Endothelial cell (in vitro differentiated cells): ENCODE results near the gene FZD4. TPM values are rescaled to one million over a fixed set of nuclear protein-coding genes. Genes with fewer than 3 reads are reported as not detected.

ENCODE experiments used
- DNase-seq: peaks from one replicate; pipeline ENCODE4 v3.0.0; 2021; ENCODE audit warnings: low spot score
- H3K27ac Mint-ChIP-seq: one replicate; pipeline ENCODE4 v1.8.0; 2021; ENCODE audit warnings: mixed read lengths, inconsistent platforms; ENCODE audit not compliant: unreplicated experiment
- H3K27me3 Mint-ChIP-seq: one replicate; pipeline ENCODE4 v1.8.0; 2021; ENCODE audit warnings: mild to moderate bottlenecking, moderate library complexity, mixed read lengths, inconsistent platforms; ENCODE audit not compliant: unreplicated experiment
- H3K36me3 Mint-ChIP-seq: one replicate; pipeline ENCODE4 v1.8.0; 2021; ENCODE audit warnings: mild to moderate bottlenecking, low read depth, mixed read lengths, inconsistent platforms; ENCODE audit not compliant: unreplicated experiment
- H3K4me1 Mint-ChIP-seq: one replicate; pipeline ENCODE4 v1.8.0; 2021; ENCODE audit warnings: mild to moderate bottlenecking, mixed read lengths, inconsistent platforms; ENCODE audit not compliant: unreplicated experiment
- H3K4me3 Mint-ChIP-seq: one replicate; pipeline ENCODE4 v1.8.0; 2021; ENCODE audit warnings: mild to moderate bottlenecking, mixed read lengths, inconsistent platforms; ENCODE audit not compliant: unreplicated experiment
- H3K9me3 Mint-ChIP-seq: one replicate; pipeline ENCODE4 v1.8.0; 2021; ENCODE audit warnings: mixed read lengths, inconsistent platforms; ENCODE audit not compliant: unreplicated experiment
- total RNA-seq: library from RNA; stranded (reverse); fragmentation: NEBNext Ultra II Directional; extraction: Animal tissue kit (Norgen Biotek cat#: 25700); gene quantifications from one replicate; pipeline ENCODE4 v1.2.1, GENCODE V29; 2021; ENCODE audit not compliant: unreplicated experiment
- TF ChIP-seq, protein P1 (sequence below): fragments of 200-600 bp; sonication (generic); IDR thresholded peaks from one replicate; pipeline ENCODE4 v1.5.0; 2021; ENCODE audit warnings: antibody characterized with exemption; ENCODE audit not compliant: unreplicated experiment

FZD4 gene
- total RNA-seq, 1 donor from 2014 or later = 71.5 TPM

DNA sequence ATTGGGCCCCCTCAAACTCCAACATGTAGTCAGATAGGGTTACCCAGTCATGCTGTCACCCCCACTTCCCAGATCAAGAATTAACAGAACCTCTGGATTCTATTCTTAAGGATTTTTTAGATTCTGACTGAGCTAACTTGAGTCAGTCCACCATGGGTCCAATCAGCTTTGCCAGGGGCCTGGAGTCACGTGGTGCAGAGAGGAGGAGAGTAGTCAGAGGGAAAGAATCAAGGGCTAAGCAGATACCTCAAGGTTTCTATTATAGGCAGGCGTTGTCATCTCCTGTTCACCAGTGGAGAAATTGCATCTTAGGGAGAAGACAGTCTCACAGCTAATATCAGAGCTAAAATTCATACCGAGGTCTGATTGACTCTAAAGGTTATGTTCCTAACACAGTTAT, 28.2 kb downstream of the FZD4 start:
- TF ChIP-seq, protein P1, sequence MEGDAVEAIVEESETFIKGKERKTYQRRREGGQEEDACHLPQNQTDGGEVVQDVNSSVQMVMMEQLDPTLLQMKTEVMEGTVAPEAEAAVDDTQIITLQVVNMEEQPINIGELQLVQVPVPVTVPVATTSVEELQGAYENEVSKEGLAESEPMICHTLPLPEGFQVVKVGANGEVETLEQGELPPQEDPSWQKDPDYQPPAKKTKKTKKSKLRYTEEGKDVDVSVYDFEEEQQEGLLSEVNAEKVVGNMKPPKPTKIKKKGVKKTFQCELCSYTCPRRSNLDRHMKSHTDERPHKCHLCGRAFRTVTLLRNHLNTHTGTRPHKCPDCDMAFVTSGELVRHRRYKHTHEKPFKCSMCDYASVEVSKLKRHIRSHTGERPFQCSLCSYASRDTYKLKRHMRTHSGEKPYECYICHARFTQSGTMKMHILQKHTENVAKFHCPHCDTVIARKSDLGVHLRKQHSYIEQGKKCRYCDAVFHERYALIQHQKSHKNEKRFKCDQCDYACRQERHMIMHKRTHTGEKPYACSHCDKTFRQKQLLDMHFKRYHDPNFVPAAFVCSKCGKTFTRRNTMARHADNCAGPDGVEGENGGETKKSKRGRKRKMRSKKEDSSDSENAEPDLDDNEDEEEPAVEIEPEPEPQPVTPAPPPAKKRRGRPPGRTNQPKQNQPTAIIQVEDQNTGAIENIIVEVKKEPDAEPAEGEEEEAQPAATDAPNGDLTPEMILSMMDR = no peak
- Mint-ChIP-seq H3K27ac (no peak overlapping the region), H3K4me1 (peaks cover 24% of the 10 kb centered on the region), H3K27me3 (peaks cover 3% of the 10 kb centered on the region), H3K4me3 (no peak overlapping the region), H3K36me3 (no peaks in the 10 kb centered on the region), H3K9me3 (no peaks in the 10 kb centered on the region)
- no peak for DNase-seq

DNA sequence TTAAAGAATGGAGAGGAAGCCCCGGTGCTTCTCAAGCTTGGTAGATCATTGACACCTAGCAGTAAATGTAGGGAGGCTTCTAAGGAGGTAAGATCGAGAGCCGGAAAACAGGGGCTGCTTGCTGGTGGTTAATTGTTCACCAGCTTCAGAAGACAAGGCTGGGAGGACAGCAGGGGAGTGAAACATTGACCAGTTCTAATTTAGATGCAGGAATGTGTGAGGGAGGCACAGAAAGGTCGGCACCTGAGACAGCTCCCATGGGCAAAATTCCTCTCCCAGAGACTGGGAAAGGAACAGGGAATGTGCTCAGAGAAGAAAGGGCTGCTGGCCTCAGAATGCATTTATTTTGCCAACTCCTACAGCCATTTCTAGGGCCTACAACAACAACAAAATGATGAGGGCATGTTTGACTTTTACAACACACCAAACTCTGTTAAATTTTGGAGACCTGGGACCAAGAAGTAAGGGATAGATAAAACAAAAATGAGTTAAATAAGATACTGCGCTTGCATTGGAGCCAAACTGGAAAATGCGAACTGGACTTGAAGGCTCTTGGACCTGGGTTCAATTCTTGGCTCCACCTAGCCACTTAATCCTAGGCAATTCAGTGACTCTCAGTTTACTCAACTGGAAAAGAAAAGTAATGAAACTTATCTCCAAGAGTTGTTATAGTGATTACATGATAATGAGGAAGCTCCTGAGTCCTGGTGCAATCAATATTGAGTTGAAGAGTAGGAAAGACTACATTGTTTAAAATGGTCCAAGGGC, 31.0 kb downstream of the FZD4 start:
- peak overlapping the region; percentile 34 for H3K27ac Mint-ChIP-seq

DNA sequence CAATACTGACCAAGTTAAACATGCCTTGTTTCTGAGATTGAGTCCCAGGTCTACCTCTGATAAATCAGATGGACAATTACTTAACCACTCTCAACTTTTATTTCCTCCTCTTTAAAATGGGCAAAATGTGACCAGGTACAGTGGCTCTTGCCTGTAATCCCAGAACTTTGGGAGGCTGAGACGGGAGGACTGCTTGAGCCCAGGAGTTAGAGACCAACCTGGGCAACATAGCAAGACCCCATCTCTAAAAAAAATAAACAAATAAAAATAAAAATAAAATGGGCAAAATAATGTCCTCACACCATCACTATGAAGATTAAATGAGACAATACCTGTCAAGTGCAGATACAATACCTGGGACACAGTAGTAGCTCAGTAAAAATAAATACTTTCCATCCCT, 33.0 kb downstream of the FZD4 start:
- Mint-ChIP-seq H3K27me3 (peaks cover 3% of the 10 kb centered on the region), H3K4me1 (peaks cover 26% of the 10 kb centered on the region)

More for the DNA sequence above, 31.0 kb downstream of the FZD4 start:
- Mint-ChIP-seq H3K27me3 (peaks cover 3% of the 10 kb centered on the region), H3K36me3 (no peaks in the 10 kb centered on the region), H3K4me1 (peaks cover 15% of the 10 kb centered on the region), H3K9me3 (no peaks in the 10 kb centered on the region), H3K4me3 (no peak overlapping the region)
- DNase-seq = peak; percentile 22
- TF ChIP-seq, protein P1 = no peak

DNA sequence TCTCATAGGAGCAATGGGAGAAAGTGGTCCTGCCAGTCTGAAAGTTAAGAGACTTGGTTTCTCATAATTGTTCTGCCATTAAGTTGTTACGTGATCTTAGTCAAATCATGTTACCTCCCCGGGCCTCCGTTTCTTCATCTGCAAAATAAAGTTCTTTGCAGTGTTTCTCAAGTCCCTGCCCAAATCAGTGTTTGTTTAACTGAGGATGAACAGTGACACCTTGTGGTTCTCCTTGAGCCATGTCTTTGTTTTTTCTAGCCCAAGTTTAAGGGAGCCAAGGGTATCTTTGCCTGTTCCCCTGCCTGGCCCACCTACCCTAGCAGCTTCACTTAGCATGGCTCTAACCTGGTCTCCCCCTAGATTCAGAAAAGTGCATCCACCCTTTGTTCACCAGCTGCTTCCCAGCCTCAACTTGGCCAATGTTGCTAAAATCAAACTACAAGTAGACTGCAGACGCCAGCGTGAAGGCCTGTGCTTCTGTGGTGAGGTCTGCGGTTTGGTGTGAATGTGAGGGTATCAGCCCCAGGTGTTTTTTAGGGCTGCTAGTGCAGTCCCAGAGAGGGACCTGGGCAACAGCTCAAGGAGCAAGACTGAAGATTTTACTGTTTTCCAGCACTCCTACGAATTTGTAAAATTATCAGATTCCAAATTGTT, 35.5 kb downstream of the FZD4 start:
- Mint-ChIP-seq H3K9me3 (no peaks in the 10 kb centered on the region), H3K27ac (peak overlapping the region; percentile 93), H3K27me3 (peaks cover 3% of the 10 kb centered on the region), H3K4me3 (no peak overlapping the region), H3K36me3 (no peaks in the 10 kb centered on the region), H3K4me1 (peaks cover 35% of the 10 kb centered on the region)
- TF ChIP-seq, protein P1 = peak; percentile 68
- DNase-seq = peak; percentile 34

More for the DNA sequence above, 33.0 kb downstream of the FZD4 start:
- Mint-ChIP-seq H3K27ac (no peak overlapping the region), H3K4me3 (no peak overlapping the region), H3K36me3 (no peaks in the 10 kb centered on the region), H3K9me3 (no peaks in the 10 kb centered on the region)
- DNase-seq = no peak
- TF ChIP-seq, protein P1 = no peak

DNA sequence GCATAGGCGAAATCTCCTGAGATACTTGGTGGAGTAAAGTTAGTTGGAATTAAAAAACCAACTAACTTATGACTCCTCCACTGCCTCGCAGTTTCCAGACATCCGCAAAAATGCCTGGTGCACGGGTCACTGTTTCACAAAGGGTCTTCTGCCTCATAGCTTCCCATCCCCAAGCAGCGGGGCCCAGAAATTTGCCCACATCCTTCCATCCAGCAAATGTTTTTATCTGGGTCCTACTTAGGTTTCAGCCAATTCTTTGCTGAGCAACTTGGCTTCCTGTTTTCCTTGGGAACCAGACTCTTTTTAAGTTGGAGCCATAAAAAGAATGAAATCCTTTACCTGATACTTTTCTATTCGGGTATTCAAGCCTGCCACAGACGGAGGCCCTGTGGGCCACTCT, 36.2 kb downstream of the FZD4 start:
- Mint-ChIP-seq H3K27me3 (peaks cover 3% of the 10 kb centered on the region), H3K9me3 (no peaks in the 10 kb centered on the region), H3K4me3 (no peak overlapping the region), H3K4me1 (peaks cover 30% of the 10 kb centered on the region), H3K27ac (peak overlapping the region; percentile 93), H3K36me3 (no peaks in the 10 kb centered on the region)
- TF ChIP-seq, protein P1 = no peak
- no peak for DNase-seq
